DMS79 treated with DMSO at 0.1 percent for 48 hours (cell line): ENCODE data around the gene APBB1IP.

ENCODE experiments used
- DNase-seq: peaks from one replicate; lab custom pipeline; 2025; lab: John Stamatoyannopoulos, UW

APBB1IP gene

GRCh38 chr10:26507441-26507840, 69.3 kb downstream of the APBB1IP start:
- no peak for DNase-seq

- no peak for DNase-seq
These were observed 69.9 kb downstream of the APBB1IP start for GRCh38 chr10:26508016-26508415.

GRCh38 chr10:26509307-26509706, 71.2 kb downstream of the APBB1IP start:
- no peak for DNase-seq

- DNase-seq: no peak
These were observed 75.0 kb downstream of the APBB1IP start for GRCh38 chr10:26513101-26513500.

- DNase-seq: no peak
These were observed 78.5 kb downstream of the APBB1IP start for GRCh38 chr10:26516540-26517101.

- DNase-seq: no peak
These were observed 79.2 kb downstream of the APBB1IP start for GRCh38 chr10:26517141-26517867.

- no peak for DNase-seq
These were observed 81.7 kb downstream of the APBB1IP start for GRCh38 chr10:26519803-26520202.

- no peak for DNase-seq
These were observed 82.4 kb downstream of the APBB1IP start for GRCh38 chr10:26520575-26520974.

- no peak for DNase-seq
These were observed 86.2 kb downstream of the APBB1IP start for GRCh38 chr10:26524161-26524896.

- no peak for DNase-seq
These were observed 87.4 kb downstream of the APBB1IP start for GRCh38 chr10:26525586-26525985.

- DNase-seq: no peak
These were observed 88.9 kb downstream of the APBB1IP start for GRCh38 chr10:26527018-26527417.

- no peak for DNase-seq
These were observed 89.9 kb downstream of the APBB1IP start for GRCh38 chr10:26528048-26528447.

- DNase-seq: no peak
These were observed 90.7 kb downstream of the APBB1IP start for GRCh38 chr10:26528715-26529393.

- no peak for DNase-seq
These were observed 96.2 kb downstream of the APBB1IP start for GRCh38 chr10:26534384-26534783.

GRCh38 chr10:26540601-26541000, 102.5 kb downstream of the APBB1IP start:
- peak; percentile 11 for DNase-seq

GRCh38 chr10:26543567-26544306, 105.6 kb downstream of the APBB1IP start:
- DNase-seq: no peak

GRCh38 chr10:26544932-26545331, 106.8 kb downstream of the APBB1IP start:
- DNase-seq: no peak

GRCh38 chr10:26550774-26551526, 112.8 kb downstream of the APBB1IP start:
- DNase-seq: no peak

GRCh38 chr10:26554246-26554645, 116.1 kb downstream of the APBB1IP start:
- no peak for DNase-seq

GRCh38 chr10:26555719-26556368, 117.7 kb downstream of the APBB1IP start:
- DNase-seq: peak; percentile 12
